Neural progenitor cell (in vitro differentiated cells): ENCODE measurements around the gene TSPAN16. TPM values are rescaled to one million over a fixed set of nuclear protein-coding genes. Genes with fewer than 3 reads are reported as not detected.

Source experiments
- DNase-seq: peaks from one replicate; pipeline ENCODE4 v3.0.0-alpha.2; 2016; ENCODE audit warnings: low spot score
- H2AFZ ChIP-seq: fragments of 200-600 bp; sonication (generic); replicated peaks from 2 replicates; pipeline ENCODE4 v1.6.1; 2016; ENCODE audit warnings: antibody characterized with exemption
- H3F3A ChIP-seq: fragments of 200-600 bp; sonication (generic); 2 replicates; pipeline ENCODE4 v1.6.1; 2016; ENCODE audit warnings: antibody characterized with exemption, low read depth
- H3K27ac ChIP-seq: fragments of 200-600 bp; sonication (generic); 2 replicates; pipeline ENCODE4 v1.5.1; 2016; ENCODE audit warnings: mild to moderate bottlenecking
- H3K27me3 ChIP-seq: fragments of 200-600 bp; sonication (generic); 2 replicates; pipeline ENCODE4 v1.6.1; 2016; ENCODE audit warnings: mild to moderate bottlenecking, moderate library complexity
- H3K36me3 ChIP-seq: fragments of 200-600 bp; sonication (generic); 2 replicates; pipeline ENCODE4 v1.5.1; 2016
- H3K4me1 ChIP-seq: fragments of 200-600 bp; sonication (generic); 2 replicates; pipeline ENCODE4 v1.6.1; 2016; ENCODE audit warnings: mixed run types
- H3K4me2 ChIP-seq: fragments of 200-600 bp; sonication (generic); 2 replicates; pipeline ENCODE4 v1.6.1; 2016
- H3K4me3 ChIP-seq: fragments of 200-600 bp; sonication (generic); 2 replicates; pipeline ENCODE4 v1.5.1; 2016
- H3K79me2 ChIP-seq: fragments of 200-600 bp; sonication (generic); 2 replicates; pipeline ENCODE4 v1.6.1; 2016; ENCODE audit warnings: low read depth
- H3K9ac ChIP-seq: fragments of 200-600 bp; sonication (generic); 2 replicates; pipeline ENCODE4 v1.6.1; 2016
- H3K9me3 ChIP-seq: fragments of 200-600 bp; sonication (generic); 2 replicates; pipeline ENCODE4 v1.5.1; 2016; ENCODE audit warnings: low read depth
- H4K20me1 ChIP-seq: fragments of 200-600 bp; sonication (generic); 2 replicates; pipeline ENCODE4 v1.6.1; 2016; ENCODE audit warnings: low read depth
- H3K27ac Mint-ChIP-seq: 3 replicates; pipeline ENCODE4 v1.8.0; 2021; ENCODE audit warnings: mixed read lengths
- H3K27me3 Mint-ChIP-seq: 2 replicates; pipeline ENCODE4 v1.8.0; 2022; ENCODE audit warnings: low read depth, mild to moderate bottlenecking, inconsistent platforms, moderate library complexity, mixed read lengths; ENCODE audit not compliant: insufficient read depth
- H3K36me3 Mint-ChIP-seq: 3 replicates; pipeline ENCODE4 v1.8.0; 2021; ENCODE audit warnings: mixed read lengths
- H3K4me1 Mint-ChIP-seq: 3 replicates; pipeline ENCODE4 v1.8.0; 2021; ENCODE audit warnings: mixed read lengths
- H3K4me3 Mint-ChIP-seq: 3 replicates; pipeline ENCODE4 v1.8.0; 2021; ENCODE audit warnings: mild to moderate bottlenecking, moderate library complexity, mixed read lengths
- H3K9me3 Mint-ChIP-seq: 3 replicates; pipeline ENCODE4 v1.8.0; 2020; ENCODE audit warnings: mixed read lengths
- EZH2 ChIP-seq: fragments of 200-600 bp; sonication (generic); IDR thresholded peaks from 2 replicates; pipeline ENCODE4 v1.6.1; 2017; ENCODE audit warnings: antibody characterized with exemption, mild to moderate bottlenecking, moderate library complexity
- EZH2phosphoT487 ChIP-seq: fragments of 200-600 bp; sonication (generic); IDR thresholded peaks from 2 replicates; pipeline ENCODE4 v1.6.1; 2017; ENCODE audit warnings: antibody characterized with exemption
- total RNA-seq: library from RNA; depleted of rRNA; stranded (reverse); fragments of >200 nt; gene quantifications from 2 replicates; pipeline ENCODE4 v1.2.3, GENCODE V29; 2015; ENCODE audit warnings: low replicate concordance
- TF ChIP-seq, protein P1 (sequence below): fragments of 200-600 bp; sonication (generic); IDR thresholded peaks from 2 replicates; pipeline ENCODE4 v1.5.1; 2017; ENCODE audit warnings: antibody characterized with exemption, mild to moderate bottlenecking

Gene TSPAN16
- total RNA-seq, 1 donor from 2014 or later = not detected

DNA sequence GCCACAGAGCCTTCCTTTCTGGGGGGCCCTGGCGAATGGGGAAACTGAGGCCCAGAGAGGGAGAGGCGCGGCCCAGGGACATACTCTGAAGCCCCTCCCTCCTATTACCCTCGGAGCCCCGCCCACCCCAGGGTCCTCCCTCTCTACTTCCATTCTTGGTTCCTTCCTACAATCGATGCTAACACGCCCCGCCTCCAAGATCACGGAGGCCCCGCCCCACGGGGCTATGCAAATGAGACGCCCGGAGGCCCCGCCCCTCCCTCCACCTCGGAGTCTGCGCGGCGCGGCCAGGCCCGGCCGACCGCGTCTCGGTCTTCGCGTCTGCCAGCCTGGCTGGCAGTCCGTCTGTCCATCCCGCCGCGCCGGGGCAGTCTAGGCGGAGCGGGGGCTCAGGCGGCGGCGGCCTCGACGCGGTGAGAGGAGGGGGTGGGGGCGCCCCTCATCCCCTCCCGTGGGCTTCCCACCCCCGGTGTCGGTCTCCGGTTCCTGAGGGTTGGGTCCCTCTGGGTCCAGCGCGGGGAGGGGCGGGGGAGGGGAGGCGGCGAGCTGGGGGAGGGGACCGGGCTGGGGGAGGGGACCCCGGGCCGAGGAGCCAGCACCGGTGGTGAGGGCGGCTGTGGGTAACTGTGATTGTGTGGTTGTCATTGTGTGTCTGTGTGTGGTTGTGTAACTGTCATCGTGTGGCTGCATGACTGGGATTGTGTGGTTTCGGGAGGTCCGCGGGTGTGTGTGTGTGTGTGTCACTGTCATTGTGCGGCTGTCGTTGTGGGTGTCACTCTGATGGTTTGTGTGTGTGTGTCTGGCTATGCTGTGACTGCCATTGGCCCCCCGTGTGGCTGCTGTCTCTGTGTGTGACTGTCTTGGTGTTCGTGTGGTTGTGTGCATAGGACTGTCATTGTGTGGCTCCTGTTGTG is 59.5 kb downstream of the TSPAN16 start, which contains the start of gene PLPPR2:
Gene PLPPR2 (plus strand): TSS at position 273 of the 914 bp plus-strand sequence. CDS start 2,242 bp downstream, outside the sequence.
- no peak within 1 kb of the TSS for H3K9ac ChIP-seq
- Mint-ChIP-seq H3K4me1 (peaks cover 19% of the 10 kb centered on the region), H3K4me3 (peak within 1 kb of the TSS; percentile 79), H3K36me3 (no peaks in the 10 kb centered on the region), H3K27ac (peak within 1 kb of the TSS; percentile 66), H3K9me3 (no peaks in the 10 kb centered on the region), H3K27me3 (peaks cover 26% of the 10 kb centered on the region)
- H3K9me3 ChIP-seq = no peaks in the 10 kb centered on the region
- no peak within 1 kb of the TSS for H2AFZ ChIP-seq
- no peaks in the 10 kb centered on the region for H3K4me1 ChIP-seq
- H4K20me1 ChIP-seq = peaks cover 2% of the 10 kb centered on the region
- peak within 1 kb of the TSS; percentile 47 for H3K4me3 ChIP-seq
- peaks cover 50% of the 10 kb centered on the region for H3K27me3 ChIP-seq
- TF ChIP-seq, protein P1, sequence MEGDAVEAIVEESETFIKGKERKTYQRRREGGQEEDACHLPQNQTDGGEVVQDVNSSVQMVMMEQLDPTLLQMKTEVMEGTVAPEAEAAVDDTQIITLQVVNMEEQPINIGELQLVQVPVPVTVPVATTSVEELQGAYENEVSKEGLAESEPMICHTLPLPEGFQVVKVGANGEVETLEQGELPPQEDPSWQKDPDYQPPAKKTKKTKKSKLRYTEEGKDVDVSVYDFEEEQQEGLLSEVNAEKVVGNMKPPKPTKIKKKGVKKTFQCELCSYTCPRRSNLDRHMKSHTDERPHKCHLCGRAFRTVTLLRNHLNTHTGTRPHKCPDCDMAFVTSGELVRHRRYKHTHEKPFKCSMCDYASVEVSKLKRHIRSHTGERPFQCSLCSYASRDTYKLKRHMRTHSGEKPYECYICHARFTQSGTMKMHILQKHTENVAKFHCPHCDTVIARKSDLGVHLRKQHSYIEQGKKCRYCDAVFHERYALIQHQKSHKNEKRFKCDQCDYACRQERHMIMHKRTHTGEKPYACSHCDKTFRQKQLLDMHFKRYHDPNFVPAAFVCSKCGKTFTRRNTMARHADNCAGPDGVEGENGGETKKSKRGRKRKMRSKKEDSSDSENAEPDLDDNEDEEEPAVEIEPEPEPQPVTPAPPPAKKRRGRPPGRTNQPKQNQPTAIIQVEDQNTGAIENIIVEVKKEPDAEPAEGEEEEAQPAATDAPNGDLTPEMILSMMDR = no peak
- TF ChIP-seq EZH2phosphoT487 (no peak), EZH2 (no peak)
- peak; percentile 96 for DNase-seq
- no peak within 1 kb of the TSS for H3K27ac ChIP-seq
- H3F3A ChIP-seq = peaks cover 9% of the 10 kb centered on the region
- peak within 1 kb of the TSS; percentile 93 for H3K4me2 ChIP-seq
- no peaks in the 10 kb centered on the region for H3K36me3 ChIP-seq
- no peaks in the 10 kb centered on the region for H3K79me2 ChIP-seq

GRCh38 chr19:11356074-11356397 is 60.1 kb downstream of the TSPAN16 start:
- Histone ChIP-seq H3K27ac (no peak overlapping the region), H2AFZ (no peak overlapping the region), H3K9ac (no peak overlapping the region), H3K36me3 (no peaks in the 10 kb centered on the region), H3K79me2 (no peaks in the 10 kb centered on the region), H3F3A (peaks cover 9% of the 10 kb centered on the region), H3K4me1 (peaks cover 3% of the 10 kb centered on the region), H3K4me3 (no peak overlapping the region), H4K20me1 (peaks cover 9% of the 10 kb centered on the region), H3K4me2 (no peak overlapping the region), H3K9me3 (no peaks in the 10 kb centered on the region), H3K27me3 (peaks cover 56% of the 10 kb centered on the region)
- H3K4me3 Mint-ChIP-seq = peak overlapping the region; percentile 79
- no peaks in the 10 kb centered on the region for H3K9me3 Mint-ChIP-seq
- no peak for DNase-seq
- H3K36me3 Mint-ChIP-seq = no peaks in the 10 kb centered on the region
- H3K27me3 Mint-ChIP-seq = peaks cover 26% of the 10 kb centered on the region
- peak overlapping the region; percentile 55 for H3K27ac Mint-ChIP-seq
- no peak for TF ChIP-seq EZH2
- TF ChIP-seq, protein P1 = no peak
- TF ChIP-seq EZH2phosphoT487 = no peak
- peaks cover 19% of the 10 kb centered on the region for H3K4me1 Mint-ChIP-seq

- no peak overlapping the region for H3K4me2 ChIP-seq
These were observed 61.0 kb downstream of the TSPAN16 start for GRCh38 chr19:11356676-11357550.

More at GRCh38 chr19:11356676-11357550, 61.0 kb downstream of the TSPAN16 start:
- Histone ChIP-seq H3K27me3 (peaks cover 59% of the 10 kb centered on the region), H3K79me2 (no peaks in the 10 kb centered on the region), H3K27ac (no peak overlapping the region), H3K36me3 (no peaks in the 10 kb centered on the region), H3F3A (peaks cover 9% of the 10 kb centered on the region), H3K4me3 (no peak overlapping the region), H3K4me1 (peaks cover 4% of the 10 kb centered on the region), H2AFZ (no peak overlapping the region), H4K20me1 (peaks cover 14% of the 10 kb centered on the region), H3K9ac (no peak overlapping the region), H3K9me3 (no peaks in the 10 kb centered on the region)
- H3K27me3 Mint-ChIP-seq = peaks cover 23% of the 10 kb centered on the region
- DNase-seq = no peak
- no peak overlapping the region for H3K27ac Mint-ChIP-seq
- peaks cover 20% of the 10 kb centered on the region for H3K4me1 Mint-ChIP-seq
- no peaks in the 10 kb centered on the region for H3K9me3 Mint-ChIP-seq
- TF ChIP-seq, protein P1 = no peak
- TF ChIP-seq EZH2 (no peak), EZH2phosphoT487 (no peak)
- no peaks in the 10 kb centered on the region for H3K36me3 Mint-ChIP-seq
- H3K4me3 Mint-ChIP-seq = peak overlapping the region; percentile 79
